Kidney capillary endothelial cell (primary cell): ENCODE data around the gene GPAM.
"Not testable (repeated sequence)": the region's sequence is repeated elsewhere in the genome, so short reads cannot be mapped to it uniquely, and the experiment has no call there.

Experiments used
- DNase-seq: peaks from one replicate; pipeline ENCODE4 v3.0.0-alpha.2; 2018; ENCODE audit warnings: low spot score

GPAM gene

GRCh38 chr10:112215342-112215774 is 31.8 kb upstream of the GPAM start:
- no peak for DNase-seq

- DNase-seq, result no peak
These were observed 30.8 kb upstream of the GPAM start for GRCh38 chr10:112214298-112214926.

DNA sequence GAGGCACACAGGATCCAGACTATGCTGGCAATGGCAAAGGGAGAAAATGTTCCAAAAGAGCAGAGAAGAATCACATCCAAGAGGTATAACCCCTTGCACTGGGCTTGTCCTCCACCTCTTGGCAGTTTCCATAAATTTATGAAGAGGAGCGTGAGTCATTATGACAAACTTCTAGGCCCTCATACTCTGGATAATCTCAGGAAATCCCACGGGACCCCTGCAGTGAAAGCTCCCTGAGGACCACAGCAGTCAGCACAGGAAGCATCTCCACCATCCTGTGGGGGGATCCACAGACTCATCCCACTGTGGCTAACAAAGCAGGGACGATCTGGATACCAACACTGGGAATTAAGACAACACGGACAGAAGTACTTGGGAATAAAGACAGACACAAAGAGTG is 30.3 kb upstream of the GPAM start:
- no peak for DNase-seq

DNA sequence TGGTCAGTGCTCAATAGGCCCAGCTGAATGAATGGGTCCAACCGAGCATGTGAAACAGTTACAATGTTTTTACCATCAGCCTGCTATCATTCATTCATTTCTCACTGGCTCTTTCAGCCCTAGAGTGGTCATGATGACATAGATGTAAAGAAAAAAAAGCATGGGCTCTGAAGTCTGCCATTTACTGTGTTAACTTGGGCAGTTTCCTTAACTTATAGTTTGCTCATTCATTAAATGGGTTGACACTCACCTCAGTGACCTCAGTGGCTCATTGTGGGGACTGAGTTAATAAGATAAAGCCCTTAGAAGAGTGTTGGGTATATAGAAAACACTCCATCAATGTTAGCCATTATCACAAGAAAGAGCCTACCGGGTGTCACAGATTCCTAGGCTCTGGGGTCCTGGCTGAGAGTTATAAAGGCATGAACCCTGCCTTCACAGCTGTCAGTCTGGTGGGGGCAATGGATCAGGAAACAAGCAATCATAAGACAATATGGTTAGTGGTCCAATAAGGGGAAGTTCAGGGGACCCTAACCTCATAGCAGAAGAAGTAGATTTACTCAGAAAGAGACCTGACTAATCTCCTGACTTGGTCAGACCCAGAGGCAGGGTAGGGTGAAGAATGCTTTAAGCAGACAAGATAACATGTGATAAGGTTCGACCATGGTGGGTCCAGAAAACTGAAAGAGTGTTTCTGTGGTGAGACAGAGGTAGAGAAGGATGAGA is 29.7 kb upstream of the GPAM start:
- DNase-seq, result no peak

- DNase-seq, result no peak
These were observed 27.1 kb upstream of the GPAM start for GRCh38 chr10:112210666-112211065.

DNA sequence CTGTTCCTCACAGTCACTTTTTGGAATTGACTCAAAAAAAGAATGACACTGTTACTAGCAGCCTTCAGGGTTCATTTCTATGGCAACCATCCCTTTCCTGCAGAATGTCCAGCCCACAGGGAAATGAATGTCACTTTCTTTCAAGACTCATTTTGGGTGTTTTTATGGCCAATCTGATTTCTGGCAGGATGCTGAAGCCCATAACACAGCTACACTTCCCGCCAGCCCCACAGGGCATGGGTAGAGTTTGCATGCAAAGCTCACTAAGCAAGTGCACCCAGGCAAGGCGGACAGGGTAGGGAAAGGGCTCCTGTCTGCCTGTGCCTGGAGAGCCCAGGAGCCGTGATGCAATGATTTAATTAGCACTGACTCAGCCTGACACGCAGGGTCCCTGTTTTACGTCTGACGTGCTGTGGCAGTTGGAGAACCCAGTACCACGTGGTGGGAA is 26.1 kb upstream of the GPAM start:
- DNase-seq, result no peak

DNA sequence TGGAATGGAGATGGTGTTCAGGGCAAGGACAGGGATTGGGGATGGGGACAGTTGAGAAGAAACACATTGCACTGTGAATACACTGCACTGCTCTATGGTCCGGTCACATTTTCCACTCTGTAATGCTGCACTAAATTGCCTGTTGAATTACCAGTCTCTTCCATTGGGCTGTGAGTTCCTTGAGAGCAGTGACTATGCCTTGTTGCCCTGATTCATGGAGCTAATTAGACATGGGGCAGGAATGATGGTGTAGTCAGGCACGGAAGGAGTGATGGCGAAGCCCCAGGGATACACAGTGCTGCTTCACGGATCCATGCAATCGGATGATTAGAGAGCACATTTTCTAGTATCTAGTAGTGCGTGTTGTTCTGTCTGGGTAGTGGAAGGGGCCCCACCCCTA is 25.4 kb upstream of the GPAM start:
- no peak for DNase-seq

GRCh38 chr10:112208292-112208691 is 24.7 kb upstream of the GPAM start:
- DNase-seq, result no peak

DNA sequence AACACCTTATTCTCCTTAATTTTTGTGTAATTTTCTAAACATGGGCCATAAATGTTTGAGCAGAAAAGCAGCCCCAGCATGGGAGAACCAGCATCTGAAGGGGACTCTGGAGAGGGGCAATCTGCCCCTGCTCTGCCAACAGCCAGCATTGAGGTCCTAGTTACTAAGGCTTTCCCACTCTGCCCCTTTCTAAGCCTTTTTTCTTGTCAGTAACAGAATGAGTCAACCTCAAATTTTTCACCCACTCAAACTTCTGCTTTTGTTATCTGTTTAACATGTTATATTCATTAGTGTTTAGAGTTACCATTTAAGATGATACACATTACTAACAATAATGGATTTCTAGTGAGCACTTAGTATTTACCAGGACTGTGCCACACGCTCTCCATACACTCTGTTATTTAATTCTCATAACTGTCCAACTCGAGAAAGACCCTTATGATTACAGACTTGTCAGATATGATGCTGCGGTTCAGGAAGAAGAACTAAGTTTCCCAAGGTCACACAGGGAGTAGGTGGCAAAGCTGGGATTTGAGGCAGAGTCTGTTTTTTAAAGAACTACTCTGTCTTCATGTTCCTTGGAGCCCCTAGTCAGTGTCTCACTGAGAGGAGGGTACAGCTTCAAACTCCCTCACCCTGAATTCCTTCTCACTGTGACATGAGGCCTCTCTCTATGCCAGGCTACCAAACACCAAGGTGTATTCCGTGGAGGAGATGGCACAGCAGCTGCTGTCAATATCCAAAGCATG is 19.9 kb upstream of the GPAM start:
- DNase-seq, result no peak

DNA sequence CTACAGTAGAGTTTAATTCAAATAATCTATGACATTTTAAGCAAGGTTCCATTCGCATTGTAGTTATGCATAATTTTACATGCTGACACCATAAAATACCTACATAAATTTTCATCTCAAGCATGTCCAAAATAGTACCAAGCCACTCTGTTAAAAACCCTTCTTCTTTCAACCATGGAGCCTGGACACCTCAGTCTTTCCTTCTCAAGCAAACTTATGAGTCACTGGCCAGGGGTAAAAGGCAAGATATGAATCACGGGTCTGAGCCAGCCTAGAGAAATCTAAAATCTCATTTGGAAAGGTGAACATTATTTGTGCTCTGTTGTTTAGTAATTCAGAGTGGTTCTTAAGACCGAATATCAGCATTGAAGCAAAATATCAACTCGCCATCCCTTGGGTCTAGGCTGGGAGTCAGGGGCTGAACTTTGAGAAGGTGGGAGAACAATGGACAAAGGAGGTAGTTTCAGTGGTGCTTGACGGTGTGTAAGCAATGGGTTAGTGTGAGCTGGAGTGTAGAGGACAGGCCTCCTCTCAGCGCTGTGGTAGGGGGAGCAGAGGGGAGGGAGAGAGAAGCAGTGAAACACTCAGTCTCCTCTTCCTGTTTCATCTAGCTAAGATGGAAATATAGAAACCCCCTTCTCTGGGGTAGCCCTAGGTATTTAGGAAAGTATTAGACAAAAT is 19.1 kb upstream of the GPAM start:
- DNase-seq, result no peak

DNA sequence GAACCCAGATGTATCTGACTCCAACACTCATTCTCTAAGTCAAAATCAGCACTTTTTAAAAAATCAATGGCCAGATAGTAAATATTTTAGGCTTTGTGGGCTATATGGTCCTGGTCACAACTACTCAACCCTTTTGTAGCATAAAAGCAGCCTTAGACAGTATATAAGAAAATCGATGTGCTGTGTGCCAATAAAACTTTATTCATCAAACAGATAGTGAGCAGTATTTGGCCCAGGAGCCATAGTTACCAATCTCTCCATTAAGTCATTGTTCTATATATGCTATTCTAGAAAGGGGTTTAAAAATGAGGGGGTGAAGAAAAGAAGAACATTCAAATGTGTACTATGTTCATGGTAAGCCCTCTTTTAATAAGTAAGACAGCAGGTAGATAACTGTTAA is 18.5 kb upstream of the GPAM start:
- DNase-seq, result no peak

- DNase-seq, result no peak
These were observed 17.8 kb upstream of the GPAM start for GRCh38 chr10:112201334-112201733.

DNA sequence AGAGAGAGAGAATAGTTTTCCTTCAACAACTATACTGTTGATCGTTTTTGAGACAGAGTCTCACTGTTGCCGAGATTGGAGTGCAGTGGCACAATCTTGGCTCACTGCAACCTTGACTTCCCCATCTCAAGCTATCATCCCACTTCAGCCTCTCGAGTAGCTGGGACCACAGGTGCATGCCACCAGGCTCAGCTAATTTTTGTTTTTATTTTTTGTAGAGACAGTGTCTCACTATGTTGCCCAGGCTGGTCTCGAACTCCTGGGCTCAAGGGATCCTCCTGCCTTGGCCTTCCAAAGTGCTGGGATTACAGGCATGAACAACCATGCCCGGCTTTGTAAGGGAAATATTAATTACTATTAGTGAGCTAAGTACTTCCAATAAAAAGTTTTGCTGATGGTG is 16.7 kb upstream of the GPAM start:
- DNase-seq, result not testable (repeated sequence)

DNA sequence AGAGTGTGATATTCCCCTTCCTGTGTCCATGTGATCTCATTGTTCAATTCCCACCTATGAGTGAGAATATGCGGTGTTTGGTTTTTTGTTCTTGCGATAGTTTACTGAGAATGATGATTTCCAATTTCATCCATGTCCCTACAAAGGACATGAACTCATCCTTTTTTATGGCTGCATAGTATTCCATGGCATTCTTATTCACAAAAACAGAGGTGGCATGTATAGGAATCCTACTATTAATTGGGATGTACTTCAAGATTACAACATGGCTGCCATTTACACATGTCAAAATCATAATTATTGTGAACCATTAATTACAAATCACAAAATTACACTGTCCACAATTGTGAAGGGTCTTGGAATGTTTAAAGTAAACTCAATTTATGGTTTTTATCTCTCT is 14.1 kb upstream of the GPAM start:
- not testable (repeated sequence) for DNase-seq

GRCh38 chr10:112195224-112195623 is 11.7 kb upstream of the GPAM start:
- no peak for DNase-seq

- no peak for DNase-seq
These were observed 8.2 kb upstream of the GPAM start for GRCh38 chr10:112191791-112192190.

DNA sequence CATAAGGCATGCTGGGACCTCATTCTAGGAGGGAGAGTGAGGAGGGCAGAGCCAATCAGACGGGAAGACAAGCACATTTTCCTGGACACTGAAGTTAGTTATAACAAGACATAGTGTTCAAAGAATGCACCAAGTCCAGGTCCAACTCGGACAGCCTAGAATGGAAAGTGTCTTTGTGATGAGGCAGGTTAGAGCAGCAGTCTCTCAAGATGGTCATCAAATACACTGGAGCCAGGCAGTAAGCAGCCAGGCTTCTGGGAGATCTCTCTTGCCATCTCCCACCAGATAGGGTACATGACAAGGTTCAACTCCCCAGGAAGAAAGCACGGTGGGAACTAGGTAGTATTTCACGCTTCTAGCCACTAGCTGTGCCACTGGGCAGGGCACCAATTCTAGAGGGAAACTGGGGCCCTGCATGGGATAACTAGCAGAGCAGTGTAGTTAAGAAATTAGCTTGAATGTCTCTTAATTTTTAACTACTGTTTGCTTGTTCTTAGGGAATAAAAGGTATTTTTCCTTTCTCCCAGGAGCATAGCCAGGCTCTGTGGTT is 7.6 kb upstream of the GPAM start:
- DNase-seq, result no peak

DNA sequence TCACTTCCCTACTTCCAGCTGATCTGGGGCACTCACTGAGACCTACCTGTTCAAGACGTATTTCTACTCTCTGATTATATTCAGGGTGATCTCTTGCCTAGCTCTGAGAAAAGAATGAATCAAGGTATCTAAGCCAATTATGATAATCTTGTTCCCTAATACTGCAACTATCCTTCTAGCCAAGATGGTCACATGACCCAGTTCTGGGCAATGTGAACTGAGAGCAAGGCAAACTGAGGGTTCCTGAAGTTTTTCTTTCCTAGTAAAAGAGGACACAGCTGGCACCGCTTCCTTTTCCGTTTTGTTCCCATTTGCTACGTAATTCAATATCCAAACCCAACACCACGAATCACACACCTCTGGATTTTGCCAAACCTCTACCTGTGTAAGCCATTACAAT is 5.9 kb upstream of the GPAM start:
- no peak for DNase-seq

GRCh38 chr10:112187527-112187926 is 4.0 kb upstream of the GPAM start:
- DNase-seq, result no peak

DNA sequence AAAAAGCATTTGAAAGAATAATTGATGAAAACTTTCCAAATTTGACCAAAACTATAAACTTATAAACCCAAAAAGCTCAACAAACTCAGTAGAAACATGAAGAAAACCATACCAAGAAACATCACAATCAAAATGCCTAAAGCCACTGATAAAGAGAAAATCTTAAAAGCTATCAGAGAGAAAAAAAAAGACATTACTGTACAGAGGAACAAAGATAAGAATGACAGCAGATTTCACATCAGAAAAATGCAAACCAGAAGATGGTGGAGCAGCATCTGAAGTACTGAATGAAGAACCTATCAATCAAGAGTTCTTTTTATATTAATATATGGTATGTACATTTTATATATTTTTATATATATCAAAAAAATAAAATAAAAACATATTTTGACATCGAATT is 2.4 kb upstream of the GPAM start:
- DNase-seq, result no peak

- DNase-seq, result no peak
These were observed 814 bp upstream of the GPAM start for GRCh38 chr10:112184379-112184778.

DNA sequence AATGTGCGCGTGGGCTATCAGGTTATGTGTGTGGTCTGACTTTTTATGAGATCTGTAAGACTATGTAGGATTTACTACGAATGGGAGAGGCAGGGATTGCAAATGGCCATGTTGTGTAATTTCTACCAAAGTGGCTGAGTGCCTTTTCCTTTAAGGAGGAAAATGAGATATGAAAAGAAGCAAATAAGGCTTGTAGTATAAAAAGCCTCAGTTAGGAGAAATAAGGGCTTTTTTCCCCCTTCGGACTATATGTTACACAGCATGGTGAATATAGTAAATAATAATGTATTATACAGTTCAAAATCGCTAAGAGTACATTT is 447 bp upstream of the GPAM start:
- DNase-seq, result no peak
